DOHH2 (cell line): ENCODE results near the gene REXO2.

ENCODE experiments used
- H3F3A ChIP-seq: fragments of 200-600 bp; sonication (generic), shearing (Covaris generic); 2 replicates; pipeline ENCODE4 v1.6.0; 2016; ENCODE audit warnings: antibody characterized with exemption, mild to moderate bottlenecking; ENCODE audit not compliant: control insufficient read depth, insufficient read depth
- H3K27ac ChIP-seq: fragments of 200-600 bp; sonication (generic); 2 replicates; pipeline ENCODE4 v1.5.1; 2014; ENCODE audit warnings: low read depth, mild to moderate bottlenecking, low read length, moderate library complexity
- H3K27me3 ChIP-seq: fragments of 200-600 bp; sonication (generic); 2 replicates; pipeline ENCODE4 v1.6.1; 2014; ENCODE audit warnings: mild to moderate bottlenecking, low read length, mixed read lengths; ENCODE audit not compliant: control insufficient read depth
- H3K36me3 ChIP-seq: fragments of 200-600 bp; sonication (generic); 2 replicates; pipeline ENCODE4 v1.6.1; 2014; ENCODE audit warnings: mild to moderate bottlenecking, low read length, moderate library complexity, mixed read lengths; ENCODE audit not compliant: control insufficient read depth
- H3K4me1 ChIP-seq: fragments of 200-600 bp; sonication (generic); 2 replicates; pipeline ENCODE4 v1.6.1; 2014; ENCODE audit warnings: mild to moderate bottlenecking, low read length, mixed read lengths; ENCODE audit not compliant: control insufficient read depth
- H3K4me2 ChIP-seq: fragments of 200-600 bp; sonication (generic); 2 replicates; pipeline ENCODE4 v1.6.0; 2014; ENCODE audit warnings: mild to moderate bottlenecking, low read length, moderate library complexity
- H3K4me3 ChIP-seq: fragments of 200-600 bp; sonication (generic); 2 replicates; pipeline ENCODE4 v1.5.1; 2014; ENCODE audit warnings: mild to moderate bottlenecking, low read length, mixed read lengths
- H3K79me2 ChIP-seq: fragments of 200-600 bp; sonication (generic); 2 replicates; pipeline ENCODE4 v1.6.1; 2014; ENCODE audit warnings: mild to moderate bottlenecking, low read length, mixed read lengths; ENCODE audit not compliant: control insufficient read depth
- H3K9me2 ChIP-seq: fragments of 200-600 bp; sonication (generic); replicated peaks from 2 replicates; pipeline ENCODE4 v1.6.1; 2014; ENCODE audit warnings: mild to moderate bottlenecking, low read length, mixed read lengths; ENCODE audit not compliant: control insufficient read depth
- H3K9me3 ChIP-seq: fragments of 200-600 bp; sonication (generic); 2 replicates; pipeline ENCODE4 v1.6.1; 2014; ENCODE audit warnings: antibody characterized with exemption, low read length, mixed read lengths; ENCODE audit not compliant: control insufficient read depth, insufficient read depth
- H4K20me1 ChIP-seq: fragments of 200-600 bp; sonication (generic); 2 replicates; pipeline ENCODE4 v1.6.0; 2014; ENCODE audit warnings: low read depth, mild to moderate bottlenecking, antibody characterized with exemption, low read length, moderate library complexity; ENCODE audit not compliant: control insufficient read depth, insufficient read depth
- EZH2phosphoT487 ChIP-seq: fragments of 200-600 bp; sonication (generic); IDR thresholded peaks from 2 replicates; pipeline ENCODE4 v1.6.1; 2017; ENCODE audit warnings: borderline replicate concordance, mild to moderate bottlenecking, antibody characterized with exemption, low read length, moderate library complexity, mixed read lengths
- TF ChIP-seq, protein P1 (sequence below): fragments of 200-600 bp; sonication (generic); IDR thresholded peaks from one replicate; pipeline ENCODE4 v1.5.1; 2014; ENCODE audit warnings: antibody characterized with exemption, mild to moderate bottlenecking, low read depth, low read length; ENCODE audit not compliant: poor library complexity, severe bottlenecking

The REXO2 gene

DNA sequence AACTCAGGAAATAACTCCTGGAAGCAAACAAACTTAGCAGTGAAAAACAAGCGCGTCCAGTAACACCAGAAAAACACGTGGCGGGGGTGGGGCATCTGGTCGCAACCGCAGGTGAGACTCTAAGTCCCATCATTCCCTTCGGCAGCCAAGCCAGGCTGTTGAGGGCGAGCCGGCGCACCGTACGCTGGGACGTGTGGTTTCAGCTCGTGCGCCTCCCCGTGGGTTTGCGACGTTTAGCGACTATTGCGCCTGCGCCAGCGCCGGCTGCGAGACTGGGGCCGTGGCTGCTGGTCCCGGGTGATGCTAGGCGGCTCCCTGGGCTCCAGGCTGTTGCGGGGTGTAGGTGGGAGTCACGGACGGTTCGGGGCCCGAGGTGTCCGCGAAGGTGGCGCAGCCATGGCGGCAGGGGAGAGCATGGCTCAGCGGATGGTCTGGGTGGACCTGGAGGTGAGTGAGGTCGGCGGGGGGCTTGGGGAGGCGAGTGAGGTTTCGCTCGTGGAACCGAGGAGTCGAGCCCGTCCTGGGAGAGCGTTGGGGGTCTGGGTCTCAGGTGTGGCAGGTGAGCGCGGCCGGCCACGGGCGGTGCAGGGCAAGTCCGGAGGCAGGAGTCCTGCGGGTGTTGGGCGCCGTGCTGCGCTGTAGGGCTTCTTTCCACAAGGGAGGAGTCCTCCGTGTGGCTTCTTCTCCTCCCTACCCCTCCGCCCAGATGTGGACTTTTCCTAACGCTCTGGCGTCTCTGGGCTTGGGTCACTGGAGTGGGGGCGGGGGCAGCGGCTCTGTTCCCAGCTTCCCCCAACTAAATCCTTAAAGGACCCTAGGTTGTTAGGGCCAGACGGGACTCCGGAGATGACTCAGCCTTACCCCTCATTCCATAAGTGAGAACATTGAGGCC lies at the start of gene REXO2:
Gene REXO2, plus strand, starts transcription at position 239 of the 892 bp plus-strand sequence. Its CDS starts 62 bp downstream, at position 301.
- no peaks in the 10 kb centered on the region for H3K9me3 ChIP-seq
- no peaks in the 10 kb centered on the region for H3F3A ChIP-seq
- H3K27ac ChIP-seq, result no peak within 1 kb of the TSS
- peaks cover 47% of the 10 kb centered on the region for H3K79me2 ChIP-seq
- H3K4me3 ChIP-seq, result peak within 1 kb of the TSS; percentile 84
- H3K27me3 ChIP-seq, result no peaks in the 10 kb centered on the region
- H3K9me2 ChIP-seq, result no peaks in the 10 kb centered on the region
- H3K4me1 ChIP-seq, result peaks cover 23% of the 10 kb centered on the region
- TF ChIP-seq, protein P1, sequence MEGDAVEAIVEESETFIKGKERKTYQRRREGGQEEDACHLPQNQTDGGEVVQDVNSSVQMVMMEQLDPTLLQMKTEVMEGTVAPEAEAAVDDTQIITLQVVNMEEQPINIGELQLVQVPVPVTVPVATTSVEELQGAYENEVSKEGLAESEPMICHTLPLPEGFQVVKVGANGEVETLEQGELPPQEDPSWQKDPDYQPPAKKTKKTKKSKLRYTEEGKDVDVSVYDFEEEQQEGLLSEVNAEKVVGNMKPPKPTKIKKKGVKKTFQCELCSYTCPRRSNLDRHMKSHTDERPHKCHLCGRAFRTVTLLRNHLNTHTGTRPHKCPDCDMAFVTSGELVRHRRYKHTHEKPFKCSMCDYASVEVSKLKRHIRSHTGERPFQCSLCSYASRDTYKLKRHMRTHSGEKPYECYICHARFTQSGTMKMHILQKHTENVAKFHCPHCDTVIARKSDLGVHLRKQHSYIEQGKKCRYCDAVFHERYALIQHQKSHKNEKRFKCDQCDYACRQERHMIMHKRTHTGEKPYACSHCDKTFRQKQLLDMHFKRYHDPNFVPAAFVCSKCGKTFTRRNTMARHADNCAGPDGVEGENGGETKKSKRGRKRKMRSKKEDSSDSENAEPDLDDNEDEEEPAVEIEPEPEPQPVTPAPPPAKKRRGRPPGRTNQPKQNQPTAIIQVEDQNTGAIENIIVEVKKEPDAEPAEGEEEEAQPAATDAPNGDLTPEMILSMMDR, result peak; percentile 23
- TF ChIP-seq EZH2phosphoT487, result no peak
- H3K4me2 ChIP-seq, result peak within 1 kb of the TSS; percentile 84
- H4K20me1 ChIP-seq, result no peaks in the 10 kb centered on the region
- H3K36me3 ChIP-seq, result peaks cover 12% of the 10 kb centered on the region

GRCh38 chr11:114392735-114393667 lies 46.3 kb upstream of the REXO2 start:
- H3K9me2 ChIP-seq, result no peaks in the 10 kb centered on the region
- no peak overlapping the region for H3K4me2 ChIP-seq
- H3K9me3 ChIP-seq, result no peaks in the 10 kb centered on the region
- no peaks in the 10 kb centered on the region for H3K79me2 ChIP-seq
- no peak overlapping the region for H3K4me3 ChIP-seq
- no peaks in the 10 kb centered on the region for H4K20me1 ChIP-seq
- H3K36me3 ChIP-seq, result no peaks in the 10 kb centered on the region
- peaks cover 7% of the 10 kb centered on the region; the same call in 1 of the 2 replicates for H3F3A ChIP-seq
- TF ChIP-seq EZH2phosphoT487, result no peak
- TF ChIP-seq, protein P1, result no peak
- H3K4me1 ChIP-seq, result no peaks in the 10 kb centered on the region
- H3K27me3 ChIP-seq, result peaks cover 3% of the 10 kb centered on the region; the same call in 1 of the 2 replicates
- no peak overlapping the region for H3K27ac ChIP-seq

DNA sequence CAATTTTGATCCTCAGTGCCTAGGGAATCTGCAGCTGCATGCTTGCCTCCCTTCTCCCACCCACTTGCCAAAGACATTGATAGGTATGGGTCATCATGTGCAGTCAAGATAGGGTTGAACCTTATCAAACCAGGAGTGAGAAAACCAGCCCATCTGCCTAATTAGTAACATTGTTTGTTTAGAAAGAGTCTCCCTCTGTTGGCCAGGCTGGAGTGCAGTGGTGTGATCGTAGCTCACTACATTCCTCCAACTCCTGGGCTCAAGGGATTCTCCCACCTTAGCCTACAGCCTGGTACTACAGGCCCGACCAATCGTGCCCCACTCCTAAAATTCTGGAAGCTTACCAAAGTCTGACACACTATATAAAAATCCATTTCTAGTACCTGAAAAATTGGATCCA lies 43.5 kb upstream of the REXO2 start:
- peaks cover 14% of the 10 kb centered on the region for H3K4me1 ChIP-seq
- H3K4me3 ChIP-seq, result no peak overlapping the region
- H4K20me1 ChIP-seq, result no peaks in the 10 kb centered on the region
- no peak overlapping the region for H3K4me2 ChIP-seq
- no peaks in the 10 kb centered on the region for H3K9me2 ChIP-seq
- H3K9me3 ChIP-seq, result no peaks in the 10 kb centered on the region
- H3F3A ChIP-seq, result peaks cover 7% of the 10 kb centered on the region; the same call in 1 of the 2 replicates
- H3K27me3 ChIP-seq, result peaks cover 3% of the 10 kb centered on the region; the same call in 1 of the 2 replicates
- H3K36me3 ChIP-seq, result peaks cover 20% of the 10 kb centered on the region
- no peak overlapping the region for H3K27ac ChIP-seq
- TF ChIP-seq EZH2phosphoT487, result no peak
- TF ChIP-seq, protein P1, result peak; percentile 52
- H3K79me2 ChIP-seq, result peaks cover 23% of the 10 kb centered on the region
